ENCODE results near the gene ISOC2.
"Not testable (repeated sequence)": the region's sequence is repeated elsewhere in the genome, so short reads cannot be mapped to it uniquely, and the experiment has no call there.

ISOC2 gene

DNA sequence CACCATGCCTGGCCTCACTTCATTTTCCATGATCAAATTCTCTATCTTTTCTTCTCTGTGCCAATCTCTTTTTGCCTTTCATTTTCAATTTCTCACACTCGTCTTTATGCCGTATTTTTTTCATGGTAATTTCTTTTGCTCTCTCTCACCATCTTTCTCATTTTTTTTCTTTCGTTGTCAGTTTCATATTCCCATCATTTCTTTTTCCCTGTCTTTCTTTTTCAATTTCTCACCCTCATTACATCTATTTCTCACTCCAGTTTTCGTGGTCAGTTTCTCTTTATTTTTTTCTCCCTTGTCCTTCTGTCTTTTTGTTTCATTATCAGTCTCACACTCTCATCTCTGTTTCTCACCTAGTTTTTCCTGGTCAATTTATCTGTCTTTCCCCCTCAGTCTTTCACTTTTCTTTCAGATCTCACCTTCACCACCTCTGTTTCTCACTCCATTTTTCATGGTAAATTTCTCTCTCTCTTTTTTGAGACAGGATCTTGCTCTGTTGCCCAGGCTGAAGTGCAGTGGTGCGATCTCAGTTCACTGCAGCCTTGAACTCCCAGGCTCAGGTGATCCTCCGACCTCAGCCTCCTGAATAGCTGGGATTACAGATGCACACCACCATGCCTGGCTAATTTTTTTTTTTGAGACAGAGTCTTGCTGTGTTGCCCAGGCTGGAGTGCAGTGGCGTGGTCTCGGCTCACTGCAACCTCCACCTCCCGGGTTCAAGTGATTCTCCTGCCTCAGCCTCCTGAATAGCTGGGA lies 40.9 kb upstream of the ISOC2 start:
- no peak for DNase-seq (ENCODE audit: low read depth)
- TF ChIP-seq, protein P1, sequence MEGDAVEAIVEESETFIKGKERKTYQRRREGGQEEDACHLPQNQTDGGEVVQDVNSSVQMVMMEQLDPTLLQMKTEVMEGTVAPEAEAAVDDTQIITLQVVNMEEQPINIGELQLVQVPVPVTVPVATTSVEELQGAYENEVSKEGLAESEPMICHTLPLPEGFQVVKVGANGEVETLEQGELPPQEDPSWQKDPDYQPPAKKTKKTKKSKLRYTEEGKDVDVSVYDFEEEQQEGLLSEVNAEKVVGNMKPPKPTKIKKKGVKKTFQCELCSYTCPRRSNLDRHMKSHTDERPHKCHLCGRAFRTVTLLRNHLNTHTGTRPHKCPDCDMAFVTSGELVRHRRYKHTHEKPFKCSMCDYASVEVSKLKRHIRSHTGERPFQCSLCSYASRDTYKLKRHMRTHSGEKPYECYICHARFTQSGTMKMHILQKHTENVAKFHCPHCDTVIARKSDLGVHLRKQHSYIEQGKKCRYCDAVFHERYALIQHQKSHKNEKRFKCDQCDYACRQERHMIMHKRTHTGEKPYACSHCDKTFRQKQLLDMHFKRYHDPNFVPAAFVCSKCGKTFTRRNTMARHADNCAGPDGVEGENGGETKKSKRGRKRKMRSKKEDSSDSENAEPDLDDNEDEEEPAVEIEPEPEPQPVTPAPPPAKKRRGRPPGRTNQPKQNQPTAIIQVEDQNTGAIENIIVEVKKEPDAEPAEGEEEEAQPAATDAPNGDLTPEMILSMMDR (conservative IDR thresholded peaks at IDR 0.05; ENCODE audit: low read depth, low read length), result no peak
- H3K4me3 ChIP-seq (ENCODE audit: low read depth, low read length), result no peak overlapping the region

DNA sequence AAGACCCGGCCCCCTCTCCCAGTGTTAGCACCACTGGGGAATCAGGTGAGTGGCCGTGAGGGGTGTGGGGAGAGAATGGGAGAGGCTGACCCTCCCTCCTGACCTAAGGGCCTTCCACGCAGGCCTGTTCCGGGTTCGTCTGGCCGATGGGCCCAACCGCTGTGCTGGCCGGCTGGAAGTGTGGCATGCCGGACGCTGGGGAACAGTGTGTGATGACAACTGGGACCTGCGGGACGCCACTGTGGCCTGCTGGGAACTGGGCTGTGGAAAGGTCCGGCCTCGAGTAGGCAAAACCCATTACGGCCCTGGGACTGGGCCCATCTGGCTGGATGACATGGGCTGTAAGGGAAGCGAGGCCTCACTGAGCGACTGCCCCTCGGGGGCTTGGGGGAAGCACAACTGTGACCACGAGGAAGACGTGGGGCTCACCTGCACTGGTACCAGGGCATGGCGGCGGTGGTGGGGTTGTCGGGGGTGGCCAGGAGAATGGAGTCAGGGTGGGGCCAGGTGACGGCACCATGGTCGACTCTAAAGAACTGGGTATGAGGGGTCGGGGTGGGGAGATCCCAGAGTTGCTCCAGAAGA lies 39.0 kb upstream of the ISOC2 start:
- no peak overlapping the region for H3K4me3 ChIP-seq (ENCODE audit: low read depth, low read length)
- TF ChIP-seq, protein P1 (conservative IDR thresholded peaks at IDR 0.05; ENCODE audit: low read depth, low read length), result no peak
- no peak for DNase-seq (ENCODE audit: low read depth)

DNA sequence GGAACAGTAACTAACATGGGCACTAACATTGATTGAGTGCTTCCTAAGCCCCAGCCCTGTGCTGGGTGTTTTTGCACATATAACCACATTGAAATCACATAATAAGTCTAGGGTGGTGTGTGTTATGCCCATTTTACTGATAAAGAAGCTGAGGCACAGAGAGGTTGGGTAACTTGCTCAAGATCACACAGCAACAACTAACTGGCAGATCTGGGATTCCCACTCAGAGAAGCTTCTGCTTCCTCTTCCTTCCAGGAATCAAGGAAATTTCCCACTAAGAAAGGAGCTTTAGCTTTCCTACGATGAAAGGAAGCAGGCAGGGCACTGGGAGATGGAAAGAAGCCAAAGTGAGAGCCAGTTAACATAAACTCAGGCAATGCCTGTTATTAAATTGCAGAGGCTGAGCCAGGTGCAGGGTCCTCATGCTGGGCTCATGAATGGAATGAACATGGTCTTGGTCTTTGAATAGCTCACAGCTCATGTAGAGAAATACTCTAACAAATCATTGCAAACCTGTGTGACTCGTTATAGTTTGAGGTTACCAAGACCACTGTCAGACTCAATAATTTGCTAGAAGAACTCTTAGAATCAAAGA lies 36.9 kb upstream of the ISOC2 start:
- DNase-seq (ENCODE audit: low read depth), result no peak
- TF ChIP-seq, protein P1 (conservative IDR thresholded peaks at IDR 0.05; ENCODE audit: low read depth, low read length), result no peak
- no peak overlapping the region for H3K4me3 ChIP-seq (ENCODE audit: low read depth, low read length)

DNA sequence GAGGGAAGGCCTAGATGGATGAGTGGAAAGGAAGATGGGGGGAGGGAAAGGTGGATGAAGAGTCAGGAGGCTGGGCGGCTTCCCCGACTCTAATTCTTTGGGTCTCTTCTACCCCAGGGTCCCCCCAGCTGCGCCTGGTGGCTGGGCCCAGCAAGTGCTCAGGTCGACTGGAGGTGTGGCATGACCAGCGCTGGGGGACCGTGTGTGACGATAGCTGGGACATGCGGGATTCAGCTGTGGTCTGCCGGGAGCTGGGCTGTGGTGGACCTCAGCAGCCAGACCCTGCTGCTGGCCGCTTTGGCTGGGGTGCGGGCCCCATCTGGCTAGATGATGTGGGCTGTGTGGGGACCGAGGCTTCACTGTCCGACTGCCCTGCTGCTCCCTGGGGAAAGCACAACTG lies 36.3 kb upstream of the ISOC2 start:
- no peak for DNase-seq (ENCODE audit: low read depth)
- no peak overlapping the region for H3K4me3 ChIP-seq (ENCODE audit: low read depth, low read length)
- TF ChIP-seq, protein P1 (conservative IDR thresholded peaks at IDR 0.05; ENCODE audit: low read depth, low read length), result no peak

DNA sequence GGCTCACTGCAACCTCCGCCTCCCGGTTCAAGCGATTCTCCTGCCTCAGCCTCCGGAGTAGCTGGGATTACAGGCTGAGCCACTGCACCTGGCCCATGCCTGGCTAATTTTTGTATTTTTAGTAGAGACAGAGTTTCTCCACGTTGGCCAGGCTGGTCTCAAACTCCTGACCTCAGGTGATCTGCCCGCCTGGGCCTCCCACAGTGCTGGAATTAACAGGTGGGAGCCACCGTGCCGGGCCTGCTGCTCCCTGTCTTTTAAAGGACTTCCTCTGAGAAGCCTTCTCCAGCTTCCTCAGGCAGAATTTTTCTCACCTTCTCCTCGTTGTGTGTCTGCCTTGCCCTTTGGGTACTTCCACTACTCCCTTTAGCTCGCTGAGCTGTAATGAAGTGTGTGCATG lies 35.4 kb upstream of the ISOC2 start:
- not testable (repeated sequence) for H3K4me3 ChIP-seq (ENCODE audit: low read depth, low read length); DNase-seq (ENCODE audit: low read depth)

DNA sequence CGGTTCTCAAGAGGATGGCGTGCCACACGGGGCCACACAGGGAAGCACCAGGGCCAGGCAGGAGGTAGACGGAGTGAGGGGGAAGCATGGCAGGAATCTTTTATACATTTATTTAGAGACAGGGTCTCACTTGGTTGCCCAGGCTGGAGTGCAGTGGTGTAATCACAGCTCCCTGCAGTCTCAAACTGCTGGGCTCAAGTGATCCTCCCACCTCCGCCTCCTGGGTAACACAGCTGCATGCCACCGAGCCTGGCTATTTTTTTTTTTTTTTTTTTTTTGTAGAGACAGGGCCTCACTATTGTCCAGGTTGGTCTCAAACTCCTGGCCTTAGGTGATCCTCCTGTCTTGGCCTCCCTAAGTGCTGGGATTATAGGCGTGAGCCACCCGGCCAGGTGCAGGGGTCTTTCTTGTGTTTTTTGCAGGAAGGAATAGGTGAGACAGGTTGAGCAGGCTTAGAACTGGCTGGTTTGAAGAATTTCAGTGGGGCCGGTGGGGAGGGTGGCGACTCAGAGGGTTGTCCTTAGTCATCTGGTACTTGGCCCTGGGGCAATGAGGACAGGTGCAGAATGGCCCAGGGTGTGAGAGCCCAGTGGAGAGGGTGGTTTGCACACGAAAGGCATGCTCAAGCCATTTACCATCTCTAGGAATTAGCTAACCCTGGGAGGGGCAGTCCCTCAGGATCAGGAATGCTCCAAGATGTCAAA lies 34.4 kb upstream of the ISOC2 start:
- H3K4me3 ChIP-seq (ENCODE audit: low read depth, low read length), result no peak overlapping the region
- TF ChIP-seq, protein P1 (conservative IDR thresholded peaks at IDR 0.05; ENCODE audit: low read depth, low read length), result no peak
- DNase-seq (ENCODE audit: low read depth), result no peak

DNA sequence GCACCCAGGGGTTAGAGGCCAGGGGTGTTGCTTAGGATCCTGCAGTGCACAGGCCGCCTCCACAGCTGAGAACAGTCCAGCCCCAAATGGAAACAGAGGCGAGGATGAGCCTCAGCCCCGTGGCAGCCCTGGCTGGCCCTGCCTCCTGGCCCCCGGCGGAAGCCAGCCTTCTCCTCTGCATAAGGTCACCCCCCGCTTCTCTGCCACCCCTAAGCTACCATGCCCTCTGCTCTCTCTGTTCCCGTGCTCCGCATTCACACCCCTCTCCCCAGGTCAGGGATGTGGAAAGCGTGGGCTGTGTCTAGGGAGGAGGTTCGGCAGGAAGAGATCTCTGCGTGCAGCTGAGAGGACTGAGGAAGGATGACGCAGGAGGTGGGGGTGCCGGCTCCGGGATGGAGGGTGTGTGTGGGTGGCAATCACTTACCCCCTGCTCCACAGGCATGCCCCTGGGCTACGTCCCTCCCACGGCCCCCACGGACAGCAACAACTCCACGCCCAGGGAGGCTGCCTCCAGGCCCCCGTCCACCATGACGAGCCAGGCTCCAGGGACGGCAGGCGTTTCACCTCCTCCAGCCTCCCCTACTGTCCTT lies 32.8 kb upstream of the ISOC2 start:
- peak; percentile 65 for DNase-seq (ENCODE audit: low read depth)
- TF ChIP-seq, protein P1 (conservative IDR thresholded peaks at IDR 0.05; ENCODE audit: low read depth, low read length), result no peak
- H3K4me3 ChIP-seq (ENCODE audit: low read depth, low read length), result peak overlapping the region; percentile 65
